ENCODE data around the gene PIGR.

PIGR gene

GRCh38 chr1:206893380-206893779, 52.9 kb downstream of the PIGR start:
- in situ Hi-C loops (cut with HindIII; ENCODE audit: low sequenced_read_pairs) = no loop called here

- in situ Hi-C loops (cut with HindIII; ENCODE audit: low sequenced_read_pairs) = no loop called here
Measured at GRCh38 chr1:206892351-206892984, 53.8 kb downstream of the PIGR start.

- in situ Hi-C loops (cut with HindIII; ENCODE audit: low sequenced_read_pairs) = no loop called here
Measured at GRCh38 chr1:206891412-206891811, 54.9 kb downstream of the PIGR start.

- in situ Hi-C loops (cut with HindIII; ENCODE audit: low sequenced_read_pairs) = no loop called here
Measured at GRCh38 chr1:206890125-206891060, 55.9 kb downstream of the PIGR start.

- in situ Hi-C loops (cut with HindIII; ENCODE audit: low sequenced_read_pairs) = no loop called here
Measured at GRCh38 chr1:206887701-206888100, 58.6 kb downstream of the PIGR start.

GRCh38 chr1:206886831-206887230, 59.4 kb downstream of the PIGR start:
- in situ Hi-C loops (cut with HindIII; ENCODE audit: low sequenced_read_pairs) = no loop called here

GRCh38 chr1:206885341-206886060, 60.8 kb downstream of the PIGR start:
- in situ Hi-C loops (cut with HindIII; ENCODE audit: low sequenced_read_pairs) = no loop called here

GRCh38 chr1:206883876-206884275, 62.4 kb downstream of the PIGR start:
- in situ Hi-C loops (cut with HindIII; ENCODE audit: low sequenced_read_pairs) = no loop called here

GRCh38 chr1:206883160-206883559, 63.1 kb downstream of the PIGR start:
- in situ Hi-C loops (cut with HindIII; ENCODE audit: low sequenced_read_pairs) = no loop called here

- in situ Hi-C loops (cut with HindIII; ENCODE audit: low sequenced_read_pairs) = no loop called here
Measured at GRCh38 chr1:206882555-206882954, 63.7 kb downstream of the PIGR start.

GRCh38 chr1:206880314-206880713, 66.0 kb downstream of the PIGR start:
- in situ Hi-C loops (cut with HindIII; ENCODE audit: low sequenced_read_pairs) = no loop called here

Measured in DLD1 (cell line).